DOHH2 (cell line): ENCODE results near the gene ZNF653.

Experiments used
- CTCF ChIP-seq: fragments of 200-600 bp; sonication (generic); IDR thresholded peaks from one replicate; pipeline ENCODE4 v1.5.1; 2014; ENCODE audit warnings: antibody characterized with exemption, mild to moderate bottlenecking, low read depth, low read length; ENCODE audit not compliant: poor library complexity, severe bottlenecking
- EZH2phosphoT487 ChIP-seq: fragments of 200-600 bp; sonication (generic); IDR thresholded peaks from 2 replicates; pipeline ENCODE4 v1.6.1; 2017; ENCODE audit warnings: borderline replicate concordance, mild to moderate bottlenecking, antibody characterized with exemption, low read length, moderate library complexity, mixed read lengths

- no peak for TF ChIP-seq CTCF
- no peak for TF ChIP-seq EZH2phosphoT487
Measured at GRCh38 chr19:11505504-11506100, at the start of gene ZNF653.
